ENCODE data around the gene PNMA8C. TPM values are rescaled to one million over a fixed set of nuclear protein-coding genes. Genes with fewer than 3 reads are reported as not detected.

PNMA8C gene
- total and polyA plus RNA-seq, 2 experiments from 2014 or later, result 0.44 to 2.3 TPM

DNA sequence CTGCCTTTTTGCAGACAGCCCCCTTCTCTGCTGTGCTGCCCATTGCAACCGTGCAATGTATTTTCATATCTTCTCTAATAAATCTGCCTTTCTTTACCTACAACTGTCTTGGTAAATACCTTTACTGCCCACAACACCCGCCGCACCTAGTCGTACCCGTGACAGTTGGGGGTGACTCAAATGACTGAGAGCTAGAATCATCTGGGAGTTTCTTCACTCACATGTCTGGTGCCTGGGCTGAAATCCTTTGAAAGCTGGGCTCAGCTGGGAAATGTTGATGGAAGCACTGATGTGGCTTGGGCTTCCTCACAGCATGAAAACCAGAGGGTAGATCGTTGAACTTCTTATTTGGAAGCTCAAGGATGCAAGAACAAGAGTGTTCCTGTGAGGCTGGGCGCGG is 45.5 kb upstream of the PNMA8C start:
- Histone ChIP-seq H3K27ac (ENCODE audit: low read depth) (no peak overlapping the region), H3K4me1 (ENCODE audit: insufficient read depth) (peaks cover 18% of the 10 kb centered on the region), H3K27me3 (ENCODE audit: insufficient read depth) (peaks cover 5% of the 10 kb centered on the region; the same call in 1 of the 2 replicates), H4K20me1 (replicated peaks; ENCODE audit: insufficient read depth) (no peaks in the 10 kb centered on the region), H3K4me2 (no peak overlapping the region), H3K9me2 (ENCODE audit: insufficient read depth) (no peaks in the 10 kb centered on the region), H3K36me3 (ENCODE audit: insufficient read depth) (no peaks in the 10 kb centered on the region), H3K79me2 (replicated peaks; ENCODE audit: insufficient read depth) (peaks cover 4% of the 10 kb centered on the region; the same call in 1 of the 2 replicates), H3F3A (replicated peaks; ENCODE audit: low read depth) (0 out of 2 replicates have a peak, but pooled peaks cover 3% of the 10 kb centered on the region), H2AFZ (no peak overlapping the region), H3K4me3 (no peak overlapping the region)
- Mint-ChIP-seq H3K36me3 (ENCODE audit: low read depth) (peaks cover 18% of the 10 kb centered on the region), H3K27me3 (ENCODE audit: insufficient read depth, low read depth, poor library complexity) (peaks cover 16% of the 10 kb centered on the region), H3K9me3 (no peaks in the 10 kb centered on the region), H3K4me1 (peaks cover 18% of the 10 kb centered on the region), H3K27ac (no peak overlapping the region), H3K4me3 (no peak overlapping the region; the same call in 2 of the 3 replicates)
- TF ChIP-seq ZNF331 (CRISPR knock-in tag; IDR thresholded peaks at IDR 0.05; ENCODE audit: low read depth) (no peak), CREB1 (CRISPR knock-in tag; IDR thresholded peaks at IDR 0.05; ENCODE audit: low read depth) (no peak), ZNF114 (CRISPR knock-in tag; IDR thresholded peaks at IDR 0.05) (no peak)
- TF ChIP-seq, protein P1, sequence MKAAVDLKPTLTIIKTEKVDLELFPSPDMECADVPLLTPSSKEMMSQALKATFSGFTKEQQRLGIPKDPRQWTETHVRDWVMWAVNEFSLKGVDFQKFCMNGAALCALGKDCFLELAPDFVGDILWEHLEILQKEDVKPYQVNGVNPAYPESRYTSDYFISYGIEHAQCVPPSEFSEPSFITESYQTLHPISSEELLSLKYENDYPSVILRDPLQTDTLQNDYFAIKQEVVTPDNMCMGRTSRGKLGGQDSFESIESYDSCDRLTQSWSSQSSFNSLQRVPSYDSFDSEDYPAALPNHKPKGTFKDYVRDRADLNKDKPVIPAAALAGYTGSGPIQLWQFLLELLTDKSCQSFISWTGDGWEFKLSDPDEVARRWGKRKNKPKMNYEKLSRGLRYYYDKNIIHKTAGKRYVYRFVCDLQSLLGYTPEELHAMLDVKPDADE (IDR thresholded peaks at IDR 0.05), result no peak
- TF ChIP-seq, protein P2, sequence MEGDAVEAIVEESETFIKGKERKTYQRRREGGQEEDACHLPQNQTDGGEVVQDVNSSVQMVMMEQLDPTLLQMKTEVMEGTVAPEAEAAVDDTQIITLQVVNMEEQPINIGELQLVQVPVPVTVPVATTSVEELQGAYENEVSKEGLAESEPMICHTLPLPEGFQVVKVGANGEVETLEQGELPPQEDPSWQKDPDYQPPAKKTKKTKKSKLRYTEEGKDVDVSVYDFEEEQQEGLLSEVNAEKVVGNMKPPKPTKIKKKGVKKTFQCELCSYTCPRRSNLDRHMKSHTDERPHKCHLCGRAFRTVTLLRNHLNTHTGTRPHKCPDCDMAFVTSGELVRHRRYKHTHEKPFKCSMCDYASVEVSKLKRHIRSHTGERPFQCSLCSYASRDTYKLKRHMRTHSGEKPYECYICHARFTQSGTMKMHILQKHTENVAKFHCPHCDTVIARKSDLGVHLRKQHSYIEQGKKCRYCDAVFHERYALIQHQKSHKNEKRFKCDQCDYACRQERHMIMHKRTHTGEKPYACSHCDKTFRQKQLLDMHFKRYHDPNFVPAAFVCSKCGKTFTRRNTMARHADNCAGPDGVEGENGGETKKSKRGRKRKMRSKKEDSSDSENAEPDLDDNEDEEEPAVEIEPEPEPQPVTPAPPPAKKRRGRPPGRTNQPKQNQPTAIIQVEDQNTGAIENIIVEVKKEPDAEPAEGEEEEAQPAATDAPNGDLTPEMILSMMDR (conservative IDR thresholded peaks at IDR 0.05; ENCODE audit: low read depth in 2 of 2), result no peak
- DNase-seq (ENCODE audit: low spot score) (no peak), ATAC-seq (no peak)

DNA sequence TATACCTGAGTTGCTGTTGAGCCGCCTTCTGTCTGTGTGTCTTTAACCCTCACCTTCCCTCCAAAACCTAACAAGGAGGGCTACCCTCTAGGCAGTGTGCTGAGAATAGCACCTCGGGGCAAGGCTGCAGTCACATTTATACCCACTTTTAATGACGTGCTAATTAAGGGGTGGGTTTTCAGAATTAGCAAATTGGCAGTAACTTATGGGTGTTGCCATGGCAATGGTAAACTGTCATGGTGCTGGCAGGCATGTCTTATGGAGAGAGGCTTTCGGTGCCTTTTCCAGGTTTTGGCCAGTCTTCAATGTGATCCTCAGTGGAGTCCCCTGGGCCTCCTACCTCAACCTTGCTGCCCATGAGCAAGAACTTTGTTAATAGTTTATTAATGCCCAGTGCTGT is 43.9 kb upstream of the PNMA8C start:
- H3K27me3 Mint-ChIP-seq (ENCODE audit: insufficient read depth, low read depth, poor library complexity), result peaks cover 15% of the 10 kb centered on the region
- Histone ChIP-seq H3F3A (replicated peaks; ENCODE audit: low read depth) (0 out of 2 replicates have a peak, but pooled peaks cover 3% of the 10 kb centered on the region), H3K27me3 (ENCODE audit: insufficient read depth) (peaks cover 5% of the 10 kb centered on the region; the same call in 1 of the 2 replicates), H3K4me3 (no peak overlapping the region), H3K4me2 (no peak overlapping the region), H3K79me2 (replicated peaks; ENCODE audit: insufficient read depth) (peaks cover 4% of the 10 kb centered on the region; the same call in 1 of the 2 replicates), H4K20me1 (replicated peaks; ENCODE audit: insufficient read depth) (no peaks in the 10 kb centered on the region), H3K36me3 (ENCODE audit: insufficient read depth) (no peaks in the 10 kb centered on the region), H3K9me2 (ENCODE audit: insufficient read depth) (no peaks in the 10 kb centered on the region), H3K27ac (ENCODE audit: low read depth) (no peak overlapping the region), H3K4me1 (ENCODE audit: insufficient read depth) (peaks cover 14% of the 10 kb centered on the region), H2AFZ (no peak overlapping the region)
- H3K4me3 Mint-ChIP-seq, result peak overlapping the region; percentile 32; the same call in 1 of the 3 replicates
- peaks cover 28% of the 10 kb centered on the region for H3K36me3 Mint-ChIP-seq (ENCODE audit: low read depth)
- peaks cover 11% of the 10 kb centered on the region for H3K4me1 Mint-ChIP-seq
- no peak for DNase-seq (ENCODE audit: low spot score)
- H3K9me3 Mint-ChIP-seq, result no peaks in the 10 kb centered on the region
- no peak overlapping the region for H3K27ac Mint-ChIP-seq
- no peak for ATAC-seq
- TF ChIP-seq ZNF114 (CRISPR knock-in tag; IDR thresholded peaks at IDR 0.05), result no peak
- TF ChIP-seq, protein P3, sequence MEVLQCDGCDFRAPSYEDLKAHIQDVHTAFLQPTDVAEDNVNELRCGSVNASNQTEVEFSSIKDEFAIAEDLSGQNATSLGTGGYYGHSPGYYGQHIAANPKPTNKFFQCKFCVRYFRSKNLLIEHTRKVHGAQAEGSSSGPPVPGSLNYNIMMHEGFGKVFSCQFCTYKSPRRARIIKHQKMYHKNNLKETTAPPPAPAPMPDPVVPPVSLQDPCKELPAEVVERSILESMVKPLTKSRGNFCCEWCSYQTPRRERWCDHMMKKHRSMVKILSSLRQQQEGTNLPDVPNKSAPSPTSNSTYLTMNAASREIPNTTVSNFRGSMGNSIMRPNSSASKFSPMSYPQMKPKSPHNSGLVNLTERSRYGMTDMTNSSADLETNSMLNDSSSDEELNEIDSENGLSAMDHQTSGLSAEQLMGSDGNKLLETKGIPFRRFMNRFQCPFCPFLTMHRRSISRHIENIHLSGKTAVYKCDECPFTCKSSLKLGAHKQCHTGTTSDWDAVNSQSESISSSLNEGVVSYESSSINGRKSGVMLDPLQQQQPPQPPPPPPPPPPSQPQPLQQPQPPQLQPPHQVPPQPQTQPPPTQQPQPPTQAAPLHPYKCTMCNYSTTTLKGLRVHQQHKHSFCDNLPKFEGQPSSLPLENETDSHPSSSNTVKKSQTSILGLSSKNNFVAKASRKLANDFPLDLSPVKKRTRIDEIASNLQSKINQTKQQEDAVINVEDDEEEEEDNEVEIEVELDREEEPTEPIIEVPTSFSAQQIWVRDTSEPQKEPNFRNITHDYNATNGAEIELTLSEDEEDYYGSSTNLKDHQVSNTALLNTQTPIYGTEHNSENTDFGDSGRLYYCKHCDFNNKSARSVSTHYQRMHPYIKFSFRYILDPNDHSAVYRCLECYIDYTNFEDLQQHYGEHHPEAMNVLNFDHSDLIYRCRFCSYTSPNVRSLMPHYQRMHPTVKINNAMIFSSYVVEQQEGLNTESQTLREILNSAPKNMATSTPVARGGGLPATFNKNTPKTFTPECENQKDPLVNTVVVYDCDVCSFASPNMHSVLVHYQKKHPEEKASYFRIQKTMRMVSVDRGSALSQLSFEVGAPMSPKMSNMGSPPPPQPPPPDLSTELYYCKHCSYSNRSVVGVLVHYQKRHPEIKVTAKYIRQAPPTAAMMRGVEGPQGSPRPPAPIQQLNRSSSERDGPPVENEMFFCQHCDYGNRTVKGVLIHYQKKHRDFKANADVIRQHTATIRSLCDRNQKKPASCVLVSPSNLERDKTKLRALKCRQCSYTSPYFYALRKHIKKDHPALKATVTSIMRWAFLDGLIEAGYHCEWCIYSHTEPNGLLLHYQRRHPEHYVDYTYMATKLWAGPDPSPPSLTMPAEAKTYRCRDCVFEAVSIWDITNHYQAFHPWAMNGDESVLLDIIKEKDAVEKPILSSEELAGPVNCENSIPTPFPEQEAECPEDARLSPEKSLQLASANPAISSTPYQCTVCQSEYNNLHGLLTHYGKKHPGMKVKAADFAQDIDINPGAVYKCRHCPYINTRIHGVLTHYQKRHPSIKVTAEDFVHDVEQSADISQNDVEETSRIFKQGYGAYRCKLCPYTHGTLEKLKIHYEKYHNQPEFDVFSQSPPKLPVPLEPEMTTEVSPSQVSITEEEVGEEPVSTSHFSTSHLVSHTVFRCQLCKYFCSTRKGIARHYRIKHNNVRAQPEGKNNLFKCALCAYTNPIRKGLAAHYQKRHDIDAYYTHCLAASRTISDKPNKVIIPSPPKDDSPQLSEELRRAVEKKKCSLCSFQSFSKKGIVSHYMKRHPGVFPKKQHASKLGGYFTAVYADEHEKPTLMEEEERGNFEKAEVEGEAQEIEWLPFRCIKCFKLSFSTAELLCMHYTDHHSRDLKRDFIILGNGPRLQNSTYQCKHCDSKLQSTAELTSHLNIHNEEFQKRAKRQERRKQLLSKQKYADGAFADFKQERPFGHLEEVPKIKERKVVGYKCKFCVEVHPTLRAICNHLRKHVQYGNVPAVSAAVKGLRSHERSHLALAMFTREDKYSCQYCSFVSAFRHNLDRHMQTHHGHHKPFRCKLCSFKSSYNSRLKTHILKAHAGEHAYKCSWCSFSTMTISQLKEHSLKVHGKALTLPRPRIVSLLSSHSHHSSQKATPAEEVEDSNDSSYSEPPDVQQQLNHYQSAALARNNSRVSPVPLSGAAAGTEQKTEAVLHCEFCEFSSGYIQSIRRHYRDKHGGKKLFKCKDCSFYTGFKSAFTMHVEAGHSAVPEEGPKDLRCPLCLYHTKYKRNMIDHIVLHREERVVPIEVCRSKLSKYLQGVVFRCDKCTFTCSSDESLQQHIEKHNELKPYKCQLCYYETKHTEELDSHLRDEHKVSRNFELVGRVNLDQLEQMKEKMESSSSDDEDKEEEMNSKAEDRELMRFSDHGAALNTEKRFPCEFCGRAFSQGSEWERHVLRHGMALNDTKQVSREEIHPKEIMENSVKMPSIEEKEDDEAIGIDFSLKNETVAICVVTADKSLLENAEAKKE (CRISPR knock-in tag; IDR thresholded peaks at IDR 0.05), result no peak
- TF ChIP-seq STAT1 (IDR thresholded peaks at IDR 0.05; ENCODE audit: unreplicated experiment), result no peak
- TF ChIP-seq CREB1 (CRISPR knock-in tag; IDR thresholded peaks at IDR 0.05; ENCODE audit: low read depth), result no peak
- no peak for TF ChIP-seq POLR2AphosphoS5 (IDR thresholded peaks at IDR 0.05; ENCODE audit: low read depth)
- TF ChIP-seq, protein P4, sequence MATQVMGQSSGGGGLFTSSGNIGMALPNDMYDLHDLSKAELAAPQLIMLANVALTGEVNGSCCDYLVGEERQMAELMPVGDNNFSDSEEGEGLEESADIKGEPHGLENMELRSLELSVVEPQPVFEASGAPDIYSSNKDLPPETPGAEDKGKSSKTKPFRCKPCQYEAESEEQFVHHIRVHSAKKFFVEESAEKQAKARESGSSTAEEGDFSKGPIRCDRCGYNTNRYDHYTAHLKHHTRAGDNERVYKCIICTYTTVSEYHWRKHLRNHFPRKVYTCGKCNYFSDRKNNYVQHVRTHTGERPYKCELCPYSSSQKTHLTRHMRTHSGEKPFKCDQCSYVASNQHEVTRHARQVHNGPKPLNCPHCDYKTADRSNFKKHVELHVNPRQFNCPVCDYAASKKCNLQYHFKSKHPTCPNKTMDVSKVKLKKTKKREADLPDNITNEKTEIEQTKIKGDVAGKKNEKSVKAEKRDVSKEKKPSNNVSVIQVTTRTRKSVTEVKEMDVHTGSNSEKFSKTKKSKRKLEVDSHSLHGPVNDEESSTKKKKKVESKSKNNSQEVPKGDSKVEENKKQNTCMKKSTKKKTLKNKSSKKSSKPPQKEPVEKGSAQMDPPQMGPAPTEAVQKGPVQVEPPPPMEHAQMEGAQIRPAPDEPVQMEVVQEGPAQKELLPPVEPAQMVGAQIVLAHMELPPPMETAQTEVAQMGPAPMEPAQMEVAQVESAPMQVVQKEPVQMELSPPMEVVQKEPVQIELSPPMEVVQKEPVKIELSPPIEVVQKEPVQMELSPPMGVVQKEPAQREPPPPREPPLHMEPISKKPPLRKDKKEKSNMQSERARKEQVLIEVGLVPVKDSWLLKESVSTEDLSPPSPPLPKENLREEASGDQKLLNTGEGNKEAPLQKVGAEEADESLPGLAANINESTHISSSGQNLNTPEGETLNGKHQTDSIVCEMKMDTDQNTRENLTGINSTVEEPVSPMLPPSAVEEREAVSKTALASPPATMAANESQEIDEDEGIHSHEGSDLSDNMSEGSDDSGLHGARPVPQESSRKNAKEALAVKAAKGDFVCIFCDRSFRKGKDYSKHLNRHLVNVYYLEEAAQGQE (IDR thresholded peaks at IDR 0.05; ENCODE audit: unreplicated experiment), result no peak
